Measurements from ENCODE around the gene MSRB1. TPM values are rescaled to one million over a fixed set of nuclear protein-coding genes. Genes with fewer than 3 reads are reported as not detected.

MSRB1 gene
- total and polyA plus RNA-seq, 9 of the 15 experiments (the other 6 are each of a cell fraction or from before 2014, with no cell fraction given) = 5.4 to 33.7 (median 25.7) TPM

- Histone ChIP-seq H3K9me3 (replicated peaks; ENCODE audit: control insufficient read depth, insufficient read depth, low read depth, low read length) (no peaks in the 10 kb centered on the region), H3K36me3 (ENCODE audit: control insufficient read depth, insufficient read depth, low read length) (peaks cover 24% of the 10 kb centered on the region; the same call in 1 of the 3 replicates), H2AFZ (ENCODE audit: low read depth, low read length) (peak overlapping the region; percentile 82), H3K4me1 (replicated peaks in 1 of 2; ENCODE audit: control insufficient read depth in 2 of 2, insufficient read depth in 2 of 2, low read length in 2 of 2) (peaks cover 6 to 73% of the 10 kb centered on the region in 2 experiments; a peak in 4 of 5 replicates), H3K79me2 (ENCODE audit: control insufficient read depth, insufficient read depth, low read length) (peaks cover 16% of the 10 kb centered on the region), H3K27me3 (ENCODE audit: control insufficient read depth in 2 of 2, insufficient read depth in 2 of 2, low read length in 2 of 2) (no peaks in the 10 kb centered on the region), H4K20me1 (replicated peaks; ENCODE audit: control insufficient read depth, insufficient read depth, low read length) (no peaks in the 10 kb centered on the region), H3K4me3 (peak overlapping the region; percentile 70), H3K4me2 (ENCODE audit: insufficient read depth, low read length) (peak overlapping the region; percentile 82), H3K9ac (ENCODE audit: insufficient read depth in 1 of 2, low read depth in 2 of 2, low read length in 2 of 2) (peak overlapping the region; percentile 67 to 98), H3K9me1 (ENCODE audit: control insufficient read depth, insufficient read depth, low read length) (no peaks in the 10 kb centered on the region), H3K27ac (ENCODE audit: extremely low read depth, low read depth, low read length) (peak overlapping the region; percentile 73)
- 2% methylated on average over 47 of the region's 58 CpGs for WGBS (ENCODE audit: insufficient coverage, low coverage, missing lambda C conversion rate)
- TSS peak; percentile 68 for BruUV-seq (replicated peaks)
- ATAC-seq = peak; percentile 25
- peak; percentile 46 to 72 (median 64) for DNase-seq (ENCODE audit: extremely low read depth in 1 of 4, low spot score in 3 of 4)
- intact Hi-C loops (cut with micrococcal nuclease) (no loop called here), in situ Hi-C loops (cut with MboI) (no loop called here)
- ChIA-PET CTCF (ENCODE audit: low intra/inter-chr PET ratio) (interaction anchor here (0.7 kb wide), 1 partner anchor 197 kb away, joined by 3 read pairs; no protein-coding TSS in a partner anchor), POLR2A (interaction anchor here (0.6 to 10.2 kb wide), 8 partner anchors 8 to 32 kb away, joined by 3 to 103 read pairs (median 4); partner anchors contain the start of genes RNF151, RPS2 and TBL3)
- FAIRE-seq = peak; percentile 65
- TF ChIP-seq XRCC3 (IDR thresholded peaks at IDR 0.05) (no peak), ID3 (CRISPR knock-in tag; IDR thresholded peaks at IDR 0.05) (no peak), ID3 (tag; IDR thresholded peaks at IDR 0.05) (0 out of 2 replicates have a peak, but pooled peaks have one; percentile 25), TBL1XR1 (IDR thresholded peaks at IDR 0.05; ENCODE audit: low read length in 2 of 2) (no peak), CREB3L1 (IDR thresholded peaks at IDR 0.05; ENCODE audit: borderline replicate concordance, low read depth) (no peak), ZNF699 (CRISPR knock-in tag; IDR thresholded peaks at IDR 0.05; ENCODE audit: insufficient replicate concordance) (no peak), SAFB (IDR thresholded peaks at IDR 0.05; ENCODE audit: borderline replicate concordance, low read depth, low read length) (no peak), ZNF41 (CRISPR knock-in tag; conservative IDR thresholded peaks at IDR 0.05) (no peak), RNF2 (IDR thresholded peaks at IDR 0.05) (no peak)
- TF ChIP-seq, protein P1, sequence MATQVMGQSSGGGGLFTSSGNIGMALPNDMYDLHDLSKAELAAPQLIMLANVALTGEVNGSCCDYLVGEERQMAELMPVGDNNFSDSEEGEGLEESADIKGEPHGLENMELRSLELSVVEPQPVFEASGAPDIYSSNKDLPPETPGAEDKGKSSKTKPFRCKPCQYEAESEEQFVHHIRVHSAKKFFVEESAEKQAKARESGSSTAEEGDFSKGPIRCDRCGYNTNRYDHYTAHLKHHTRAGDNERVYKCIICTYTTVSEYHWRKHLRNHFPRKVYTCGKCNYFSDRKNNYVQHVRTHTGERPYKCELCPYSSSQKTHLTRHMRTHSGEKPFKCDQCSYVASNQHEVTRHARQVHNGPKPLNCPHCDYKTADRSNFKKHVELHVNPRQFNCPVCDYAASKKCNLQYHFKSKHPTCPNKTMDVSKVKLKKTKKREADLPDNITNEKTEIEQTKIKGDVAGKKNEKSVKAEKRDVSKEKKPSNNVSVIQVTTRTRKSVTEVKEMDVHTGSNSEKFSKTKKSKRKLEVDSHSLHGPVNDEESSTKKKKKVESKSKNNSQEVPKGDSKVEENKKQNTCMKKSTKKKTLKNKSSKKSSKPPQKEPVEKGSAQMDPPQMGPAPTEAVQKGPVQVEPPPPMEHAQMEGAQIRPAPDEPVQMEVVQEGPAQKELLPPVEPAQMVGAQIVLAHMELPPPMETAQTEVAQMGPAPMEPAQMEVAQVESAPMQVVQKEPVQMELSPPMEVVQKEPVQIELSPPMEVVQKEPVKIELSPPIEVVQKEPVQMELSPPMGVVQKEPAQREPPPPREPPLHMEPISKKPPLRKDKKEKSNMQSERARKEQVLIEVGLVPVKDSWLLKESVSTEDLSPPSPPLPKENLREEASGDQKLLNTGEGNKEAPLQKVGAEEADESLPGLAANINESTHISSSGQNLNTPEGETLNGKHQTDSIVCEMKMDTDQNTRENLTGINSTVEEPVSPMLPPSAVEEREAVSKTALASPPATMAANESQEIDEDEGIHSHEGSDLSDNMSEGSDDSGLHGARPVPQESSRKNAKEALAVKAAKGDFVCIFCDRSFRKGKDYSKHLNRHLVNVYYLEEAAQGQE (IDR thresholded peaks at IDR 0.05; ENCODE audit: borderline replicate concordance) = no peak
- TF ChIP-seq, protein P1 (CRISPR knock-in tag; IDR thresholded peaks at IDR 0.05; ENCODE audit: low read depth) = no peak
Observed at GRCh38 chr16:1984347-1985225, 41.6 kb upstream of the MSRB1 start.
